Retinal pigment epithelial cell (primary cell): ENCODE measurements around the gene RREB1.

Experiments used
- DNase-seq: peaks from one replicate; pipeline ENCODE4 v3.0.0-alpha.2; 2010; ENCODE audit warnings: low read depth
- H3K4me3 ChIP-seq: 2 replicates; pipeline ENCODE4 v1.5.1; 2011; ENCODE audit warnings: mild to moderate bottlenecking, low read length, control low read depth, moderate library complexity
- CTCF ChIP-seq: conservative IDR thresholded peaks from 2 replicates; pipeline ENCODE4 v1.5.1; 2011; ENCODE audit warnings: low read depth, low read length, control low read depth, inconsistent platforms

RREB1 gene

GRCh38 chr6:7144872-7145584, 37.3 kb downstream of the RREB1 start:
- TF ChIP-seq CTCF, result no peak
- DNase-seq, result no peak
- H3K4me3 ChIP-seq, result no peak overlapping the region

- no peak for TF ChIP-seq CTCF
- no peak for DNase-seq
- H3K4me3 ChIP-seq, result no peak overlapping the region
These were observed 37.8 kb downstream of the RREB1 start for GRCh38 chr6:7145585-7145884.

GRCh38 chr6:7145885-7146828, 38.4 kb downstream of the RREB1 start:
- DNase-seq, result no peak
- H3K4me3 ChIP-seq, result no peak overlapping the region
- no peak for TF ChIP-seq CTCF

- no peak for DNase-seq
- no peak overlapping the region for H3K4me3 ChIP-seq
- TF ChIP-seq CTCF, result no peak
These were observed 39.4 kb downstream of the RREB1 start for GRCh38 chr6:7147051-7147671.

- TF ChIP-seq CTCF, result no peak
- no peak overlapping the region for H3K4me3 ChIP-seq
- no peak for DNase-seq
These were observed 40.5 kb downstream of the RREB1 start for GRCh38 chr6:7148100-7148822.

- DNase-seq, result no peak
- H3K4me3 ChIP-seq, result no peak overlapping the region
- no peak for TF ChIP-seq CTCF
These were observed 42.8 kb downstream of the RREB1 start for GRCh38 chr6:7150381-7151064.
